Neural progenitor cell (in vitro differentiated cells): ENCODE data around the gene FAM118B. TPM values are rescaled to one million over a fixed set of nuclear protein-coding genes. Genes with fewer than 3 reads are reported as not detected.

Experiments
- DNase-seq: peaks from one replicate; pipeline ENCODE4 v3.0.0-alpha.2; 2016; ENCODE audit warnings: low spot score
- H2AFZ ChIP-seq: fragments of 200-600 bp; sonication (generic); replicated peaks from 2 replicates; pipeline ENCODE4 v1.6.1; 2016; ENCODE audit warnings: antibody characterized with exemption
- H3F3A ChIP-seq: fragments of 200-600 bp; sonication (generic); 2 replicates; pipeline ENCODE4 v1.6.1; 2016; ENCODE audit warnings: antibody characterized with exemption, low read depth
- H3K27ac ChIP-seq: fragments of 200-600 bp; sonication (generic); 2 replicates; pipeline ENCODE4 v1.5.1; 2016; ENCODE audit warnings: mild to moderate bottlenecking
- H3K27me3 ChIP-seq: fragments of 200-600 bp; sonication (generic); 2 replicates; pipeline ENCODE4 v1.6.1; 2016; ENCODE audit warnings: mild to moderate bottlenecking, moderate library complexity
- H3K36me3 ChIP-seq: fragments of 200-600 bp; sonication (generic); 2 replicates; pipeline ENCODE4 v1.5.1; 2016
- H3K4me1 ChIP-seq: fragments of 200-600 bp; sonication (generic); 2 replicates; pipeline ENCODE4 v1.6.1; 2016; ENCODE audit warnings: mixed run types
- H3K4me2 ChIP-seq: fragments of 200-600 bp; sonication (generic); 2 replicates; pipeline ENCODE4 v1.6.1; 2016
- H3K4me3 ChIP-seq: fragments of 200-600 bp; sonication (generic); 2 replicates; pipeline ENCODE4 v1.5.1; 2016
- H3K79me2 ChIP-seq: fragments of 200-600 bp; sonication (generic); 2 replicates; pipeline ENCODE4 v1.6.1; 2016; ENCODE audit warnings: low read depth
- H3K9ac ChIP-seq: fragments of 200-600 bp; sonication (generic); 2 replicates; pipeline ENCODE4 v1.6.1; 2016
- H3K9me3 ChIP-seq: fragments of 200-600 bp; sonication (generic); 2 replicates; pipeline ENCODE4 v1.5.1; 2016; ENCODE audit warnings: low read depth
- H4K20me1 ChIP-seq: fragments of 200-600 bp; sonication (generic); 2 replicates; pipeline ENCODE4 v1.6.1; 2016; ENCODE audit warnings: low read depth
- H3K27ac Mint-ChIP-seq: 3 replicates; pipeline ENCODE4 v1.8.0; 2021; ENCODE audit warnings: mixed read lengths
- H3K27me3 Mint-ChIP-seq: 2 replicates; pipeline ENCODE4 v1.8.0; 2022; ENCODE audit warnings: low read depth, mild to moderate bottlenecking, inconsistent platforms, moderate library complexity, mixed read lengths; ENCODE audit not compliant: insufficient read depth
- H3K36me3 Mint-ChIP-seq: 3 replicates; pipeline ENCODE4 v1.8.0; 2021; ENCODE audit warnings: mixed read lengths
- H3K4me1 Mint-ChIP-seq: 3 replicates; pipeline ENCODE4 v1.8.0; 2021; ENCODE audit warnings: mixed read lengths
- H3K4me3 Mint-ChIP-seq: 3 replicates; pipeline ENCODE4 v1.8.0; 2021; ENCODE audit warnings: mild to moderate bottlenecking, moderate library complexity, mixed read lengths
- H3K9me3 Mint-ChIP-seq: 3 replicates; pipeline ENCODE4 v1.8.0; 2020; ENCODE audit warnings: mixed read lengths
- EZH2 ChIP-seq: fragments of 200-600 bp; sonication (generic); IDR thresholded peaks from 2 replicates; pipeline ENCODE4 v1.6.1; 2017; ENCODE audit warnings: antibody characterized with exemption, mild to moderate bottlenecking, moderate library complexity
- EZH2phosphoT487 ChIP-seq: fragments of 200-600 bp; sonication (generic); IDR thresholded peaks from 2 replicates; pipeline ENCODE4 v1.6.1; 2017; ENCODE audit warnings: antibody characterized with exemption
- total RNA-seq: library from RNA; depleted of rRNA; stranded (reverse); fragments of >200 nt; gene quantifications from 2 replicates; pipeline ENCODE4 v1.2.3, GENCODE V29; 2015; ENCODE audit warnings: low replicate concordance
- TF ChIP-seq, protein P1 (sequence below): fragments of 200-600 bp; sonication (generic); IDR thresholded peaks from 2 replicates; pipeline ENCODE4 v1.5.1; 2017; ENCODE audit warnings: antibody characterized with exemption, mild to moderate bottlenecking

Gene FAM118B
- total RNA-seq, 1 donor from 2014 or later: 43.2 TPM

DNA sequence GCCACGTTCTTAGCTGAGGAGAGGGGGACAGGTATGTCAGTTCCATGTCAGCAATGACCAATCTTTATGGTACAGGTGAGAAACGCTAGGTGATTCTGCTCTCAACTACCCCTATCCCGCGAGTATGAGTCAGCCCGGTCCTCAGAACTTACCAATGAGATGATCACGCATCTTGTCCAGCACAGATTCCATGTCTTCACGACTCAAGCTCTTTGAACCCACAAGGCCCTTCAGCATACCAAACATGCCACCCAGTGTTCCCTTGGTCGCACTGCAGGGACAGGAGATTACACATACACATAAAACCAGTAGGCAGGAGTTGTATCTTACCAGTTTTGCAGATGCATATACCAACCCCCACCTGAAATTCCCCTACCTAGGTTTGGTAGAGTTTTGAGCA, 54.2 kb downstream of the FAM118B start:
- Mint-ChIP-seq H3K36me3 (peaks cover 42% of the 10 kb centered on the region), H3K4me1 (peaks cover 28% of the 10 kb centered on the region), H3K4me3 (no peak overlapping the region), H3K27me3 (peaks cover 2% of the 10 kb centered on the region), H3K27ac (no peak overlapping the region), H3K9me3 (no peaks in the 10 kb centered on the region)
- Histone ChIP-seq H3K9ac (no peak overlapping the region), H2AFZ (no peak overlapping the region), H3K4me1 (peaks cover 11% of the 10 kb centered on the region), H3K27me3 (no peaks in the 10 kb centered on the region), H3K4me3 (no peak overlapping the region), H4K20me1 (peaks cover 6% of the 10 kb centered on the region), H3K79me2 (peaks cover 39% of the 10 kb centered on the region), H3K36me3 (peaks cover 9% of the 10 kb centered on the region), H3F3A (peaks cover 23% of the 10 kb centered on the region), H3K27ac (no peak overlapping the region), H3K9me3 (no peaks in the 10 kb centered on the region), H3K4me2 (no peak overlapping the region)
- DNase-seq: no peak
- TF ChIP-seq EZH2phosphoT487: no peak
- TF ChIP-seq EZH2: no peak
- TF ChIP-seq, protein P1, sequence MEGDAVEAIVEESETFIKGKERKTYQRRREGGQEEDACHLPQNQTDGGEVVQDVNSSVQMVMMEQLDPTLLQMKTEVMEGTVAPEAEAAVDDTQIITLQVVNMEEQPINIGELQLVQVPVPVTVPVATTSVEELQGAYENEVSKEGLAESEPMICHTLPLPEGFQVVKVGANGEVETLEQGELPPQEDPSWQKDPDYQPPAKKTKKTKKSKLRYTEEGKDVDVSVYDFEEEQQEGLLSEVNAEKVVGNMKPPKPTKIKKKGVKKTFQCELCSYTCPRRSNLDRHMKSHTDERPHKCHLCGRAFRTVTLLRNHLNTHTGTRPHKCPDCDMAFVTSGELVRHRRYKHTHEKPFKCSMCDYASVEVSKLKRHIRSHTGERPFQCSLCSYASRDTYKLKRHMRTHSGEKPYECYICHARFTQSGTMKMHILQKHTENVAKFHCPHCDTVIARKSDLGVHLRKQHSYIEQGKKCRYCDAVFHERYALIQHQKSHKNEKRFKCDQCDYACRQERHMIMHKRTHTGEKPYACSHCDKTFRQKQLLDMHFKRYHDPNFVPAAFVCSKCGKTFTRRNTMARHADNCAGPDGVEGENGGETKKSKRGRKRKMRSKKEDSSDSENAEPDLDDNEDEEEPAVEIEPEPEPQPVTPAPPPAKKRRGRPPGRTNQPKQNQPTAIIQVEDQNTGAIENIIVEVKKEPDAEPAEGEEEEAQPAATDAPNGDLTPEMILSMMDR: no peak

DNA sequence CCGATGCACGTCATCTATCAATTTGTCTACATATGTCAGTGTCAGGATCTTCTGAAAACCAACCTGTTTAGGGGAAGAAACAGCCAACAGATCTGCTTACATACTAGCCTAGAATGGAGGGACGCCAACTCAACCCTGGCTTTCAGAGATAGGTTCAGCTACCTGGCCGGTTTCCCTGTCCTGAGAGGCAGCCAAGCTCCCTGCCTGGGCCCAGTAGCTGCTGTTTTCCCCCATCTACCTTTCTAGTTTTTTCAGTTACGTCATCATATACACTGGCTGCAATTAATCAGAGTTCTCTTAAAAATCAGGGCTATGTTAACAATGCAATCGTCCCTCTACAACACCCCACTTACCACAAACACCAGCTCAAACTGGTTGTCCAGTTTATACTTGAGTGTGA, 56.1 kb downstream of the FAM118B start:
- Histone ChIP-seq H3F3A (peaks cover 10% of the 10 kb centered on the region), H3K4me1 (peaks cover 11% of the 10 kb centered on the region), H3K36me3 (peaks cover 9% of the 10 kb centered on the region), H3K4me2 (peak overlapping the region; percentile 90), H4K20me1 (peaks cover 6% of the 10 kb centered on the region), H3K9me3 (no peaks in the 10 kb centered on the region), H3K9ac (peak overlapping the region; percentile 94), H2AFZ (no peak overlapping the region), H3K27me3 (no peaks in the 10 kb centered on the region), H3K27ac (no peak overlapping the region), H3K4me3 (peak overlapping the region; percentile 95), H3K79me2 (peaks cover 43% of the 10 kb centered on the region)
- H3K4me3 Mint-ChIP-seq: peak overlapping the region; percentile 92
- H3K27me3 Mint-ChIP-seq: peaks cover 2% of the 10 kb centered on the region
- no peaks in the 10 kb centered on the region for H3K9me3 Mint-ChIP-seq
- no peak for TF ChIP-seq EZH2
- TF ChIP-seq EZH2phosphoT487: no peak
- TF ChIP-seq, protein P1: no peak
- peaks cover 40% of the 10 kb centered on the region for H3K36me3 Mint-ChIP-seq
- no peak for DNase-seq
- peak overlapping the region; percentile 85 for H3K27ac Mint-ChIP-seq
- peaks cover 30% of the 10 kb centered on the region for H3K4me1 Mint-ChIP-seq

DNA sequence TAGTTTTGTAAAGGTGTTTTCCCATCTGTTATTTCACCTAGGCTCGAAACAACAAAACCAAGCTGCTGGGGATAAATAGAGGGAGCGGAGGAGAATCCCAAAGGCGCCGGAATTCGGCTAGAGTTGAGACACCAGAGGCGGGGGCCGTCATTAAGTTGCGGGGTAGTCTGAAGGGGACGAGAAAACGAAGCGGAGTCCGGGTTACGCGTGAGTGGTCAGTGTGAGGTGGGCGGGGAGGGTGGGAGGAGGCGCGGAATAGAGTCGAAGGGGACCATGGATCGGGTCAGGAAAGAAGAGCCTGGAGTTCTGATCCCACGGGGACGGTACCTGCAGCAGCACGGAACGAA, 56.8 kb downstream of the FAM118B start:
- TF ChIP-seq, protein P1: no peak
- TF ChIP-seq EZH2: no peak
- TF ChIP-seq EZH2phosphoT487: no peak
- Mint-ChIP-seq H3K9me3 (no peaks in the 10 kb centered on the region), H3K27me3 (peaks cover 2% of the 10 kb centered on the region), H3K27ac (peak overlapping the region; percentile 85), H3K36me3 (peaks cover 41% of the 10 kb centered on the region), H3K4me1 (peaks cover 30% of the 10 kb centered on the region), H3K4me3 (peak overlapping the region; percentile 92)
- Histone ChIP-seq H3K9ac (peak overlapping the region; percentile 94), H3K79me2 (peaks cover 43% of the 10 kb centered on the region), H3K27ac (peak overlapping the region; percentile 93), H4K20me1 (peaks cover 6% of the 10 kb centered on the region), H3K4me3 (peak overlapping the region; percentile 95), H2AFZ (peak overlapping the region; percentile 70), H3K27me3 (no peaks in the 10 kb centered on the region), H3K36me3 (peaks cover 9% of the 10 kb centered on the region), H3K9me3 (no peaks in the 10 kb centered on the region), H3K4me1 (peaks cover 11% of the 10 kb centered on the region), H3K4me2 (peak overlapping the region; percentile 90), H3F3A (peaks cover 10% of the 10 kb centered on the region)
- DNase-seq: peak; percentile 71
